Stromal cell of bone marrow (primary cell): ENCODE data around the gene IL1RAP.
"Not testable (repeated sequence)": the region's sequence is repeated elsewhere in the genome, so short reads cannot be mapped to it uniquely, and the experiment has no call there.

Source experiments
- DNase-seq: peaks from one replicate; pipeline ENCODE4 v3.0.0-alpha.2; 2012; ENCODE audit warnings: low read depth

The IL1RAP gene

GRCh38 chr3:190506271-190506670, 7.6 kb upstream of the IL1RAP start:
- DNase-seq = no peak

- DNase-seq = no peak
Observed at GRCh38 chr3:190512666-190513065, 1.2 kb upstream of the IL1RAP start.

DNA sequence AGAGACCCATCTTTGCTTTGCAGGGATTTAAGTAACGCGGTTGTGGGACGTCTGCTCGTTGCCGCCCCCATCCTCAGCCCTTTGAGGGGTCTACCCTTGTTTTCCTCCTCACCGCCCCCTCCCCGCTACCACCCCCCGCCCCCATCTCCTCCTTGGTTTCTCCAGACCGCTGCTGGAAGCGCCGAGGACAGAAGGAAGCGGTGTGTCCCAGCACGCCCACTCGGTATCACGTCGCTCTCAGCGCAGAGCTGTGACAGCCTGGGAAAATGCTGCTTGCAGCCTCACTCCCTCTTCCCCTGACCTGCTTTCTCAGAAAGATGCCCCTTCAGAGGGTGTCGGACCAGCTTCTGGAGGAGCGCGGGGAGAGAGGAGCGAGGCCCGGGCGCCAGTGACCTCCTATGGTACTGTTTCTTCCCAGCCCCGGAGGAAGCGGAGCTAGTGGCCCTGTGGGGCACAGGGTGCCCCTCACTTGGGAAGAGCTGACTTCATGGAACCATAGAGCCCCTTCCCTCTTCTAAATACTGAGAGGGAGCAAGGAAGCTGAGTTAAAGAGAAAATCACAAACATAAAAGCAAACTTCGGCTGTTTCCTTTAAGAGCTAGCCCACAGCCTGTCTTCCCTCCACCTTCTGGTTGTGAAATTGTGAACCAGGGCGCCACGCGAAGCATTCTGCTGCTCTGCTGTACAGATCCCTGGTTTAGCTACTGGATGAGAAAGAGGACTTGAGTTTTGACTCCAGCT, 698 bp downstream of the IL1RAP start:
- no peak for DNase-seq

GRCh38 chr3:190516416-190516815, 2.5 kb downstream of the IL1RAP start:
- no peak for DNase-seq

DNA sequence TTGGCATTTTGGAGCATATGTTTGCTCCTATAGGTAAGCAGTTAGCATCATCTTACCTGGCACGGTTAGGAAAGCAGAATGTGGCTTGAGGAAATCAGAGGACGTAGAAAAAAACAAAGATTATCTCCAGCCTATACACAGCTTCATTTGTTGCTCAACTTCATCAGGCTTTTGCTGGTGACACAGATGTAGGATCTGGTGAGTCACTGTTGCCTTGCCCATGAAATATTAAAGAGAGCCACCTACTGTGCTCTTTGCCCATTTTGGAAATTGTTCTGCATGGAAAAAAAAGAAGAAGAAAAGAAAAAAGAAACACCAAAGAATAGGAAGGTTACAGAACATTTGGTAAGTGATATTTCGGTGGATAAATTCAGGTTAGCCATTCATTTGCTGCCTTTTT, 3.8 kb downstream of the IL1RAP start:
- peak; percentile 55 for DNase-seq

GRCh38 chr3:190518531-190518930, 4.6 kb downstream of the IL1RAP start:
- DNase-seq = not testable (repeated sequence)

- no peak for DNase-seq
Observed at GRCh38 chr3:190519886-190520285, 6.0 kb downstream of the IL1RAP start.

DNA sequence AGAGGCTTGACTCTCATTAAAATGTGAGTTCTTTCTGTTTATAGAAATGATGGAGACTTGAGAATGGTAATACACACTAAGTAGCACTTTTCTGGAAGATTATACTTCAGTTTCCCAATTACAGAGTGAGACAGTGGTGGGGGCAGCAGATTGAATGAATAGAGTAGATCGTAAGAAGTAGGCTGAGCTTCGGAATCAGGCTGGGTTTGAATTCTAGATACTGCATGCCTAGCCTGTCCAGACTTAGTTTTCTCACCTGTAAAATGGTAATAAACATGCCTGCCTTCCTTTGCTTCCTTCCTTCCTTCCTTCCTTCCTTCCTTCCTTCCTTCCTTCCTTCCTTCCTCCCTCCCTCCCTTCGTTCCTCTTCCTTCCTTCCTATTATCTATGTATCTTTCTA, 8.1 kb downstream of the IL1RAP start:
- DNase-seq = no peak

DNA sequence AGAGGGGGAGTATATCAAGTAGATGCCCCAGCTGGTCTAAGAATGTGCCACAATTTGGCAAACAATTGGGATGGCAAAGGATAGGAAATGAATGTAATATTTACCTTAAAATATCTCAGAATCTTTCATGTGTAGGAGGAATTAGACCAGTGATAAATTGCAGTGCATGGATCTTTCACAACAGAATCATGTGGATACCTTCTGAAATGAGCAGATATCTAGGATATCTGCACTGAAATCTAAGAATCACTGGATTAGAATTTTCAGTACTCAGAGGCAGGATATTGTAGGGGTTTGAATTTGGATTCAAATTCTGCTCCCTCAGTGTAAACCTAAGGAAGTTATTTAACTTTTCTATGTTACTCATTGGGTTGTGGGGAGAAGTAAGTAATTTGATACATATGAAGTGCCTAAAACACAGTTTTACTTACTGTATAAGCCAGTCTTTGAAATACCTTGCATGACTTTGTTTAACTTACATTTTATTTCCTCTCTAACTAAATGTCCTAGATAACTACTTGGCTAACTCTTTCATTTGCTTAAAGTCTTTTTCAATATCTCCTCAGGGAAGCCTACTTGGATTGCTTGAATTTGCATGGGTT, 8.8 kb downstream of the IL1RAP start:
- DNase-seq = no peak

DNA sequence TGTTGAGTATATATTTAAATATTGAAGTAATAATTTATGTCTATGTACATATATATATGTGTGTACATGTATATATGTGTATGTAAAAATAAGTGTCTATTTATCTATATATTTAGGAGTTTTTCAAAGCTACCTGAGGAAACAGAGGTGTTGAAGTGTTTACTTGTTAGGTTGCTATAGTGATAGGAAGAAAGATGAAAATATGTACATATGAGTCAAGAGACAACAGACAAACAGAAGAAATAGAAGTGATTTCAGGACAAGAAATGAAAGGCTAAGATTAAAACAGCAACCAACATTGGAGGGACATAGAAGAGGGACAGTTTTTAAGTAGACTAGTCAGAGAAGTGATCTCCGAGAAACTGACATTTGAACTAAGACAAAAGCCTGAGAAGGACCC, 11.1 kb downstream of the IL1RAP start:
- DNase-seq = no peak

DNA sequence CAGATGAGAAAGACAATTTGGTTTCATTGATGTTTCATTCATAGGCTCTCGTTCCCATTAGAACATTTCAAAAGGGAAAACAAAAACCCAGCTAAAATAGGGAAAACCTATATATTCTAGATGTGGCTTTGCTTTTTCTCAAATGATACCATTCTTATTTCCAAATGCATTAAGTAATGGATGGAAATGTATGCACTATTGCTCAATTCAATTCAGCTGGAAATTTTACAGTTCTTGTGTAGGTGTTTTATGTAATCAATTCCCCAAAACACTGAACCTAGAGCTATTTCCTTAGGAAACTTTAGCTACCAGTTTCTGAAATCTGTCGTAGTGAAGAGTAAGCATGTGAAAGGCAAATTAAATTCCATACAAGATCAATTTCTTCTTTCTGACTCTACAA, 11.7 kb downstream of the IL1RAP start:
- DNase-seq = no peak

DNA sequence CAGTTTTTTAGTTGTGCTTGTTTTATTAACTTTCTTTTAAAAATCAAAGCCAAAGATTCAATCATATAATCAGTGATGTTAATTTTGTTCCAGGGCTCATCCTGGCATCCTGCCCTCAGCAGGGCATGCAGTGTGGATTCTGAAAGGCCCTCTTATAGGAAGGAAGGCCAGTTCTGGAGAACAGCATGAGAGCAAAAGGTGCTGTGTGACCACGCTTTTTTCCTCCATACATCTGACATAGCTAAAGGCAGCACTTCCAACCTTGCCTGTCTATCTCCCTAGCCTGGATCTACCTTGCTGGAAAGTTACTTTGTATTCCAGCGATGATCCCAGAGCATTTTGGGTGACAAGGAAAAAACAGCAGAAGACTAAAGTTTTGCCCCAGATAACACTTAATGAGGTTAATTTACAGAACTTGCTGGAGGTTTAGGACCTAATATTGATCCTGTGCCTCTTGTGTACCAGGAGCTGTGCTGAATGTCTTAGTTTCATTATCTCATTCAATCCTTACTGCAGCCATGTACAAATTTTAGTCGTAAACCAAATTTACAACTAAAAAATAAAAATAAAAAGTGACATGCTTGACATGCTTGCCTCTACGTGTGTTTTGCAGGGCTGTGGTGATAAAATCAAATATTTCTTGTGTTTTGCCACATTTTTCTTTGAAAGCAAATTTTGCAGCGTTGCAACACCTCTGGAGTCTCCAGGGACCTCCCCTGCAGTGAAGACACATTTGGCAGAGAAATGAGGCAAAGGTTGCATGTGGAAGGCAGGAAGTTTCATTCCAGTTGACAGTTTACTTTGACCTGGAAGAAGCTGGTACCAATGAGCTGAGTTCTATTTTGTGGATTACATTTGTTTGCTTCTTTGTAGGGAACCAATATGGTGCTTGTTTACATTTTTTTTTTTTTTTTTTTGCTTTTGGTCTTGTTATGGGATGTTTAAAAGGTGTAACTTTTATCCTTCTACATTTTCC, 13.2 kb downstream of the IL1RAP start:
- DNase-seq = no peak

GRCh38 chr3:190528706-190529105, 14.8 kb downstream of the IL1RAP start:
- no peak for DNase-seq

- no peak for DNase-seq
Observed at GRCh38 chr3:190531406-190531805, 17.5 kb downstream of the IL1RAP start.

GRCh38 chr3:190532731-190533203, 18.9 kb downstream of the IL1RAP start:
- no peak for DNase-seq

- DNase-seq = peak; percentile 90
Observed at GRCh38 chr3:190533511-190534281, 19.8 kb downstream of the IL1RAP start.

DNA sequence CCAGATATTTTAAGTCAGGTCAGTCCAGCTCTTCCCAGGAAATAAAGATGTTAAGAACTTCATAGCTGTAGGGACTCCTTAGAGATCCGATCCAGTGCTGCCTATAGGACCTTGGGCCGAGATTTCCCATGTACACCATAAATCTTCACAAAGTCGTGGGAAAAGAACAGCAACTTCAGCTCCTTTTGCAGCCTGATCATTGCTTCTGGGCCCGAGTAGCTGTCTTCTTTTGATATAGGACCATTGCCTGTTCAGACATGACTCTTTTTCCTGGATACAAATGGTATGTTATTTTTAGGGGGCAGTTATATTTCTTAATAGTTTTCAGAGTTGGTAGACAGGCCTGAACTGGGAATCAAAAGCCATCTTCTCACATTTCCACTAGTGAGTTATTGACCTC, 20.5 kb downstream of the IL1RAP start:
- DNase-seq = no peak

- DNase-seq = no peak
Observed at GRCh38 chr3:190534986-190535385, 21.1 kb downstream of the IL1RAP start.

- DNase-seq = no peak
Observed at GRCh38 chr3:190537146-190537545, 23.3 kb downstream of the IL1RAP start.

DNA sequence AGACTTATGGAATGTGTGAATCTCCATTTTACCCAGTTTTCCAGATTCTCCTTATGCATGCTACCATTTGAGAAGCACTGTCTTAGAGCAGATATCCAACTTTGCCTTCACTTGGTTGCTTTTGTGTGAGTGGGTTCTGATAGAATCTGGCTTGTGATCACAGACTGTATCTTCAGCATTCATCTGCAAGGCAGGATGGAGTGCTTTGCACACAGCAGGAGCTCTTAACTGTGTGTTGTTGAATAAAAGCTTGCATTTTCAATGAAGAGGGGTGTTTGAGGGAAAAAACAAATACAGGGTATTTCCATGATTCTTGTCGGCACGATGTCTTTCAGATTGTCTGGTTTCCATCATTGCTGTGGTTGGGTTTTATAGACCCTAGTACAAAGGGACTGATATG, 24.4 kb downstream of the IL1RAP start:
- DNase-seq = no peak

DNA sequence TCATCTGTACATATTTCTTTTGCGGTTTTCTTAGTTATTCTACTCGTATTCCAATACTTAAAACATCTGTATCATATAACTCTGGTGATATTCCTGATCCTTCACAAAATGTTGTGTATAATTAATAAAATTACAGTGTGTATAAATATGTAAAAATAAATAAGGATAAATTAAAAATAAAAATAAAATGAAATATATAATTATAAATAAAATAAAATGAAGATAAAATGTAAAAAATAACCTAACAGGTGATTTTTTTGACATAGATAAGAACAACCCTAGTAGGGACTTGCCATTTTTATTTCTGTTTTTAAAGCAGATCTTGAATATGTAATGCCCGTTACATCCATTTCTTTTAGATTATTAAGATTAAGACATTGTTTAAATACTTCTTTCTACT, 25.6 kb downstream of the IL1RAP start:
- no peak for DNase-seq

DNA sequence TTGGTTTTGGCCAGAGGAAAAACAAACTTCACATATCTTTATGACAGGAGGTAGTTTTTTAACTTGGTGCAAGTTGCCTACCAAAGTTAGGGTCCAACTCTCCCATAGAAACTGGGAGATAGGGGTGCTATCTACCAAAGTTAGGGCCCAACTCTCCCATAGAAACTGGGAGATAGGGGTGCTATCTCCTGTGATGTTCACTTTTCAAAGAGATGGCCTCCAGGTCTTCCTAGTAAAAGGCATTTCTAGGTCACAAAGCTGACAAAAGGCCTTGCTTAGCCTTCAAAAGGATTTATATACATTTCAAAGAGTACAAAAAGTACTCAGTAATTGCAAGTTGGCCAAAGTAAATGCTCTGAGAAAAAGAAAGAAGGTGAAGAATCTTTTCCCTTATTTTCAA, 27.1 kb downstream of the IL1RAP start:
- no peak for DNase-seq
